Measurements from ENCODE around the gene MAB21L4. TPM values are rescaled to one million over a fixed set of nuclear protein-coding genes. Genes with fewer than 3 reads are reported as not detected.

The MAB21L4 gene
- polyA plus RNA-seq, 1 of the 3 experiments (the other 2 are of a cell fraction): not detected

DNA sequence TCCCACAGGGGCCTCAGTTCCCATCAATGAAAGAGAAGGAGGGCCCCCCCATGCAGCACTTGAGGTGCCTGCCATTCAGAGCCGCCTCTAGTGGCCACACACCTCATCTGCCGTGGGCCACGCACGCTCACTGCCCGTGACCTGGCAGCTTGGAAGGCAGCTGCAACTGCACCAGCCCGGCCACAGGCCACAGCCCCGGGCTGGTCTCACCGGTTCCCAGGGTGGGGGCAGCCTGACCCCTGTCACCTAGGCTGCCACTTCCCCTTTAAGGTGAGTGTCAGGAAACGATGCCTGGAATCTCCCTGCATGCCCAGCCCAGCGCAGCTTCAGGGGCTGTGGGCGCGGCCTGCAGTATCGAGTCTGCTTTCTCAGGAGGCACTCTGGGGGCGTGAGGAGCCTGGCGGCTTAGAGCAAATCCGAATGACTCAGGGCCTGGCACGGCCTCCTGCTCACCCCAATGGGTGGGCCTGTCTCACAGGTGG, 2.6 kb downstream of the MAB21L4 start:
- 43% methylated on average over 10 of the region's 17 CpGs for WGBS (ENCODE audit: low lambda C conversion rate)
- Histone ChIP-seq H3K36me3 (replicated peaks in 1 of 2; ENCODE audit: control insufficient read depth in 1 of 2, insufficient read depth in 2 of 2, low read length in 1 of 2) (no peaks in the 10 kb centered on the region), H3K9me2 (no peaks in the 10 kb centered on the region), H3F3A (replicated peaks; ENCODE audit: insufficient read depth) (no peaks in the 10 kb centered on the region), H3K9ac (no peak overlapping the region), H2AFZ (ENCODE audit: low read depth) (no peak overlapping the region), H3K4me3 (ENCODE audit: low read depth in 2 of 2, low read length in 1 of 2) (no peak overlapping the region), H3K9me3 (no peaks in the 10 kb centered on the region), H3K4me2 (no peak overlapping the region), H3K27me3 (ENCODE audit: insufficient read depth) (no peaks in the 10 kb centered on the region), H4K20me1 (ENCODE audit: insufficient read depth) (no peaks in the 10 kb centered on the region), H3K27ac (ENCODE audit: low read depth in 2 of 2, low read length in 1 of 2) (no peak overlapping the region), H3K4me1 (ENCODE audit: control insufficient read depth in 1 of 2, insufficient read depth in 2 of 2, low read depth in 1 of 2, low read length in 1 of 2) (peaks cover 0 to 15% of the 10 kb centered on the region in 2 experiments; a peak in 1 of 4 replicates), H3K79me2 (ENCODE audit: insufficient read depth) (no peaks in the 10 kb centered on the region)
- TF ChIP-seq SMC3 (IDR thresholded peaks at IDR 0.05; ENCODE audit: low read depth, low read length) (no peak), MXI1 (IDR thresholded peaks at IDR 0.05; ENCODE audit: low read depth, low read length) (no peak), TCF12 (IDR thresholded peaks at IDR 0.05) (no peak), NRF1 (IDR thresholded peaks at IDR 0.05; ENCODE audit: low read depth, low read length) (no peak), EZH2phosphoT487 (IDR thresholded peaks at IDR 0.05; ENCODE audit: borderline replicate concordance, low read depth) (no peak), SIN3A (IDR thresholded peaks at IDR 0.05; ENCODE audit: borderline replicate concordance, low read depth, low read length) (no peak), JUND (IDR thresholded peaks at IDR 0.05) (no peak), RAD21 (IDR thresholded peaks at IDR 0.05; ENCODE audit: low read length) (no peak), ELF1 (IDR thresholded peaks at IDR 0.05) (no peak), RXRA (IDR thresholded peaks at IDR 0.05; ENCODE audit: borderline replicate concordance, low read depth) (no peak), RFX5 (IDR thresholded peaks at IDR 0.05; ENCODE audit: low read length) (no peak), GABPA (IDR thresholded peaks at IDR 0.05; ENCODE audit: low read depth) (no peak)
- TF ChIP-seq, protein P1, sequence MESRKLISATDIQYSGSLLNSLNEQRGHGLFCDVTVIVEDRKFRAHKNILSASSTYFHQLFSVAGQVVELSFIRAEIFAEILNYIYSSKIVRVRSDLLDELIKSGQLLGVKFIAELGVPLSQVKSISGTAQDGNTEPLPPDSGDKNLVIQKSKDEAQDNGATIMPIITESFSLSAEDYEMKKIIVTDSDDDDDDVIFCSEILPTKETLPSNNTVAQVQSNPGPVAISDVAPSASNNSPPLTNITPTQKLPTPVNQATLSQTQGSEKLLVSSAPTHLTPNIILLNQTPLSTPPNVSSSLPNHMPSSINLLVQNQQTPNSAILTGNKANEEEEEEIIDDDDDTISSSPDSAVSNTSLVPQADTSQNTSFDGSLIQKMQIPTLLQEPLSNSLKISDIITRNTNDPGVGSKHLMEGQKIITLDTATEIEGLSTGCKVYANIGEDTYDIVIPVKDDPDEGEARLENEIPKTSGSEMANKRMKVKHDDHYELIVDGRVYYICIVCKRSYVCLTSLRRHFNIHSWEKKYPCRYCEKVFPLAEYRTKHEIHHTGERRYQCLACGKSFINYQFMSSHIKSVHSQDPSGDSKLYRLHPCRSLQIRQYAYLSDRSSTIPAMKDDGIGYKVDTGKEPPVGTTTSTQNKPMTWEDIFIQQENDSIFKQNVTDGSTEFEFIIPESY (IDR thresholded peaks at IDR 0.05; ENCODE audit: borderline replicate concordance, low read depth): no peak
- TF ChIP-seq, protein P2, sequence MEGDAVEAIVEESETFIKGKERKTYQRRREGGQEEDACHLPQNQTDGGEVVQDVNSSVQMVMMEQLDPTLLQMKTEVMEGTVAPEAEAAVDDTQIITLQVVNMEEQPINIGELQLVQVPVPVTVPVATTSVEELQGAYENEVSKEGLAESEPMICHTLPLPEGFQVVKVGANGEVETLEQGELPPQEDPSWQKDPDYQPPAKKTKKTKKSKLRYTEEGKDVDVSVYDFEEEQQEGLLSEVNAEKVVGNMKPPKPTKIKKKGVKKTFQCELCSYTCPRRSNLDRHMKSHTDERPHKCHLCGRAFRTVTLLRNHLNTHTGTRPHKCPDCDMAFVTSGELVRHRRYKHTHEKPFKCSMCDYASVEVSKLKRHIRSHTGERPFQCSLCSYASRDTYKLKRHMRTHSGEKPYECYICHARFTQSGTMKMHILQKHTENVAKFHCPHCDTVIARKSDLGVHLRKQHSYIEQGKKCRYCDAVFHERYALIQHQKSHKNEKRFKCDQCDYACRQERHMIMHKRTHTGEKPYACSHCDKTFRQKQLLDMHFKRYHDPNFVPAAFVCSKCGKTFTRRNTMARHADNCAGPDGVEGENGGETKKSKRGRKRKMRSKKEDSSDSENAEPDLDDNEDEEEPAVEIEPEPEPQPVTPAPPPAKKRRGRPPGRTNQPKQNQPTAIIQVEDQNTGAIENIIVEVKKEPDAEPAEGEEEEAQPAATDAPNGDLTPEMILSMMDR (IDR thresholded peaks at IDR 0.05): no peak
- TF ChIP-seq, protein P3, sequence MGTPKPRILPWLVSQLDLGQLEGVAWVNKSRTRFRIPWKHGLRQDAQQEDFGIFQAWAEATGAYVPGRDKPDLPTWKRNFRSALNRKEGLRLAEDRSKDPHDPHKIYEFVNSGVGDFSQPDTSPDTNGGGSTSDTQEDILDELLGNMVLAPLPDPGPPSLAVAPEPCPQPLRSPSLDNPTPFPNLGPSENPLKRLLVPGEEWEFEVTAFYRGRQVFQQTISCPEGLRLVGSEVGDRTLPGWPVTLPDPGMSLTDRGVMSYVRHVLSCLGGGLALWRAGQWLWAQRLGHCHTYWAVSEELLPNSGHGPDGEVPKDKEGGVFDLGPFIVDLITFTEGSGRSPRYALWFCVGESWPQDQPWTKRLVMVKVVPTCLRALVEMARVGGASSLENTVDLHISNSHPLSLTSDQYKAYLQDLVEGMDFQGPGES (IDR thresholded peaks at IDR 0.05; ENCODE audit: low read depth, low read length): no peak
- TF ChIP-seq, protein P4, sequence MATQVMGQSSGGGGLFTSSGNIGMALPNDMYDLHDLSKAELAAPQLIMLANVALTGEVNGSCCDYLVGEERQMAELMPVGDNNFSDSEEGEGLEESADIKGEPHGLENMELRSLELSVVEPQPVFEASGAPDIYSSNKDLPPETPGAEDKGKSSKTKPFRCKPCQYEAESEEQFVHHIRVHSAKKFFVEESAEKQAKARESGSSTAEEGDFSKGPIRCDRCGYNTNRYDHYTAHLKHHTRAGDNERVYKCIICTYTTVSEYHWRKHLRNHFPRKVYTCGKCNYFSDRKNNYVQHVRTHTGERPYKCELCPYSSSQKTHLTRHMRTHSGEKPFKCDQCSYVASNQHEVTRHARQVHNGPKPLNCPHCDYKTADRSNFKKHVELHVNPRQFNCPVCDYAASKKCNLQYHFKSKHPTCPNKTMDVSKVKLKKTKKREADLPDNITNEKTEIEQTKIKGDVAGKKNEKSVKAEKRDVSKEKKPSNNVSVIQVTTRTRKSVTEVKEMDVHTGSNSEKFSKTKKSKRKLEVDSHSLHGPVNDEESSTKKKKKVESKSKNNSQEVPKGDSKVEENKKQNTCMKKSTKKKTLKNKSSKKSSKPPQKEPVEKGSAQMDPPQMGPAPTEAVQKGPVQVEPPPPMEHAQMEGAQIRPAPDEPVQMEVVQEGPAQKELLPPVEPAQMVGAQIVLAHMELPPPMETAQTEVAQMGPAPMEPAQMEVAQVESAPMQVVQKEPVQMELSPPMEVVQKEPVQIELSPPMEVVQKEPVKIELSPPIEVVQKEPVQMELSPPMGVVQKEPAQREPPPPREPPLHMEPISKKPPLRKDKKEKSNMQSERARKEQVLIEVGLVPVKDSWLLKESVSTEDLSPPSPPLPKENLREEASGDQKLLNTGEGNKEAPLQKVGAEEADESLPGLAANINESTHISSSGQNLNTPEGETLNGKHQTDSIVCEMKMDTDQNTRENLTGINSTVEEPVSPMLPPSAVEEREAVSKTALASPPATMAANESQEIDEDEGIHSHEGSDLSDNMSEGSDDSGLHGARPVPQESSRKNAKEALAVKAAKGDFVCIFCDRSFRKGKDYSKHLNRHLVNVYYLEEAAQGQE (IDR thresholded peaks at IDR 0.05; ENCODE audit: low read depth, low read length): no peak
- TF ChIP-seq, protein P5, sequence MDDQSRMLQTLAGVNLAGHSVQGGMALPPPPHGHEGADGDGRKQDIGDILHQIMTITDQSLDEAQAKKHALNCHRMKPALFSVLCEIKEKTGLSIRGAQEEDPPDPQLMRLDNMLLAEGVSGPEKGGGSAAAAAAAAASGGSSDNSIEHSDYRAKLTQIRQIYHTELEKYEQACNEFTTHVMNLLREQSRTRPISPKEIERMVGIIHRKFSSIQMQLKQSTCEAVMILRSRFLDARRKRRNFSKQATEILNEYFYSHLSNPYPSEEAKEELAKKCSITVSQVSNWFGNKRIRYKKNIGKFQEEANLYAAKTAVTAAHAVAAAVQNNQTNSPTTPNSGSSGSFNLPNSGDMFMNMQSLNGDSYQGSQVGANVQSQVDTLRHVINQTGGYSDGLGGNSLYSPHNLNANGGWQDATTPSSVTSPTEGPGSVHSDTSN (IDR thresholded peaks at IDR 0.05): no peak
- TF ChIP-seq, protein P6, sequence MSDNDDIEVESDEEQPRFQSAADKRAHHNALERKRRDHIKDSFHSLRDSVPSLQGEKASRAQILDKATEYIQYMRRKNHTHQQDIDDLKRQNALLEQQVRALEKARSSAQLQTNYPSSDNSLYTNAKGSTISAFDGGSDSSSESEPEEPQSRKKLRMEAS (IDR thresholded peaks at IDR 0.05; ENCODE audit: low read depth): no peak
- ChIA-PET POLR2A (no interaction called here), CTCF (interaction anchor here (0.5 to 4.1 kb wide), 5 partner anchors 9 to 954 kb away, joined by 3 to 23 read pairs (median 3); no protein-coding TSS in a partner anchor)
- no peak for DNase-seq
